Trophoblast cell (in vitro differentiated cells and primary cell): ENCODE results near the gene IPO13.

Experiments used
- DNase-seq, 2 donors: peaks; one replicate each; pipeline ENCODE4 v3.0.0-alpha.2; 2016
- H2AFZ ChIP-seq: 2 replicates; pipeline ENCODE4 v1.6.1; 2013; ENCODE audit warnings: low read length, moderate library complexity, mild to moderate bottlenecking; ENCODE audit not compliant: insufficient read depth, poor library complexity
- H2AK5ac ChIP-seq: 2 replicates; pipeline ENCODE4 v1.6.1; 2013; ENCODE audit warnings: mild to moderate bottlenecking, low read length
- H2BK120ac ChIP-seq: 2 replicates; pipeline ENCODE4 v1.6.1; 2013; ENCODE audit warnings: low read length, mild to moderate bottlenecking, moderate library complexity; ENCODE audit not compliant: insufficient read depth, poor library complexity
- H2BK12ac ChIP-seq: 2 replicates; pipeline ENCODE4 v1.6.1; 2013; ENCODE audit warnings: mild to moderate bottlenecking, low read length, moderate library complexity
- H2BK5ac ChIP-seq: 2 replicates; pipeline ENCODE4 v1.6.1; 2013; ENCODE audit warnings: low read length, low read depth, moderate library complexity, mild to moderate bottlenecking; ENCODE audit not compliant: poor library complexity
- H3K14ac ChIP-seq: 2 replicates; pipeline ENCODE4 v1.6.1; 2013; ENCODE audit warnings: mild to moderate bottlenecking, low read length
- H3K18ac ChIP-seq: 2 replicates; pipeline ENCODE4 v1.6.1; 2013; ENCODE audit warnings: mild to moderate bottlenecking, low read length
- H3K23ac ChIP-seq: 2 replicates; pipeline ENCODE4 v1.6.1; 2013; ENCODE audit warnings: low read length
- H3K27ac ChIP-seq: 2 replicates; pipeline ENCODE4 v1.5.1; 2013; ENCODE audit warnings: low read depth, mild to moderate bottlenecking, inconsistent platforms, low read length, moderate library complexity
- H3K27me3 ChIP-seq: 2 replicates; pipeline ENCODE4 v1.6.1; 2013; ENCODE audit warnings: inconsistent platforms, mild to moderate bottlenecking, low read length, moderate library complexity; ENCODE audit not compliant: insufficient read depth
- H3K36me3 ChIP-seq, 2 experiments: 1 replicate in 1 of 2; 2 replicates in 1 of 2; pipeline ENCODE4 v1.6.1; 2013; ENCODE audit warnings: low read length in 2 of 2, mild to moderate bottlenecking in 2 of 2, moderate library complexity in 1 of 2; ENCODE audit not compliant: insufficient read depth in 2 of 2, control insufficient read depth in 1 of 2
- H3K4ac ChIP-seq: 2 replicates; pipeline ENCODE4 v1.6.1; 2013; ENCODE audit warnings: low read depth, mild to moderate bottlenecking, low read length, moderate library complexity
- H3K4me1 ChIP-seq, 2 experiments: 1 replicate in 1 of 2; 2 replicates in 1 of 2; pipeline ENCODE4 v1.6.1; 2013; ENCODE audit warnings: low read length in 2 of 2, mild to moderate bottlenecking in 2 of 2, moderate library complexity in 1 of 2; ENCODE audit not compliant: insufficient read depth in 2 of 2, control insufficient read depth in 1 of 2
- H3K4me2 ChIP-seq: 2 replicates; pipeline ENCODE4 v1.6.1; 2013; ENCODE audit warnings: inconsistent platforms, mild to moderate bottlenecking, low read length, moderate library complexity
- H3K4me3 ChIP-seq: 2 replicates; pipeline ENCODE4 v1.5.1; 2013; ENCODE audit warnings: mild to moderate bottlenecking, low read depth, low read length, inconsistent platforms
- H3K79me1 ChIP-seq: one replicate; pipeline ENCODE4 v1.6.1; 2013; ENCODE audit warnings: low read length
- H3K79me2 ChIP-seq: 2 replicates; pipeline ENCODE4 v1.6.1; 2013; ENCODE audit warnings: low read length, mild to moderate bottlenecking; ENCODE audit not compliant: control insufficient read depth, insufficient read depth, poor library complexity
- H3K9ac ChIP-seq: 2 replicates; pipeline ENCODE4 v1.6.1; 2013; ENCODE audit warnings: mild to moderate bottlenecking, low read length
- H3K9me3 ChIP-seq: 2 replicates; pipeline ENCODE4 v1.6.1; 2013; ENCODE audit warnings: low read depth, mild to moderate bottlenecking, control low read depth, inconsistent platforms, low read length; ENCODE audit not compliant: insufficient read depth
- H4K12ac ChIP-seq: 2 replicates; pipeline ENCODE4 v1.6.1; 2013; ENCODE audit warnings: low read depth, mild to moderate bottlenecking, low read length, moderate library complexity
- H4K8ac ChIP-seq: 2 replicates; pipeline ENCODE4 v1.6.1; 2013; ENCODE audit warnings: low read depth, mild to moderate bottlenecking, low read length, moderate library complexity
- H4K91ac ChIP-seq: one replicate; pipeline ENCODE4 v1.6.1; 2013; ENCODE audit warnings: low read depth, mild to moderate bottlenecking, low read length, moderate library complexity
- WGBS: extraction: QIAGEN DNeasy Blood & Tissue Kit; methylation state at CpG from one replicate; pipeline ENCODE4 v1.1.7; 2013; ENCODE audit warnings: missing lambda C conversion rate; ENCODE audit not compliant: insufficient read length, insufficient coverage; ENCODE audit errors: extremely low coverage; 5-methylcytosine and 5-hydroxymethylcytosine counted together

Gene IPO13

DNA sequence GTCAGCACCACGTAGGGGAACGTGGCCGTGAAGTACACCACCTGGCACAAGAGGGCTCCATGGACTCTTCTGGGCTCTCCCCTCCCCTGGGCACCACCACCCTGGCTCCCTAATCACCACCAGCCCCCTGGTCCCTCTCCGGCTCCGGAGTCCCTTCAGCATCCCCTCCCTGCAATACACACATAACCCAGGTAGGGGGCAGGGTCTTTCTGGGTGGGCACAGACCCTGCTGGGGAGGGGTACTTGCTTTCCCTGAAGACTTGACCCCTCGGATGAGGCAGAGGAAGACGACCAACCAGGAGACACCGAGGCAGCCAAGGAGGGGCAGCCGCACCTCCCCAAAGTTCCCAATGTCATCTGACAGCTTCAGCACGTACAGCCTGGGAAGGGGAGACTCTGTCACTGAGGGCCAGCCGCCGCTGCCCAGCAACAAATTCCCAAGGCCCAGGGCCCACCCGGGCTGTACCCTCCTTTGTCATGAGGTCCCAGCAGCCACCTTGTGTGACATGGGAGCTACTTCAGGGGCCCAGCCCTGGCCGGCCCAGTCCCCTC lies 55.9 kb downstream of the IPO13 start:
- WGBS: no CpG with 5 or more reads among the region's 14 CpGs
- H3K79me2 ChIP-seq: no peaks in the 10 kb centered on the region
- no peak overlapping the region for H3K4me3 ChIP-seq
- H3K18ac ChIP-seq: no peak overlapping the region
- no peak overlapping the region for H4K91ac ChIP-seq
- no peak overlapping the region for H2AK5ac ChIP-seq
- no peak overlapping the region for H3K4me2 ChIP-seq
- no peaks in the 10 kb centered on the region for H3K4me1 ChIP-seq
- no peak overlapping the region for H3K4ac ChIP-seq
- no peak overlapping the region for H2AFZ ChIP-seq
- H3K23ac ChIP-seq: no peak overlapping the region
- H2BK120ac ChIP-seq: no peak overlapping the region
- H4K12ac ChIP-seq: no peak overlapping the region
- no peak overlapping the region for H4K8ac ChIP-seq
- H3K27ac ChIP-seq: no peak overlapping the region
- H3K9ac ChIP-seq: no peak overlapping the region
- H3K14ac ChIP-seq: no peak overlapping the region
- no peak overlapping the region for H2BK5ac ChIP-seq
- DNase-seq: no peak
- H3K27me3 ChIP-seq: no peaks in the 10 kb centered on the region
- no peak overlapping the region for H2BK12ac ChIP-seq
- H3K79me1 ChIP-seq: no peaks in the 10 kb centered on the region
- H3K36me3 ChIP-seq: no peaks in the 10 kb centered on the region
- no peaks in the 10 kb centered on the region for H3K9me3 ChIP-seq

DNA sequence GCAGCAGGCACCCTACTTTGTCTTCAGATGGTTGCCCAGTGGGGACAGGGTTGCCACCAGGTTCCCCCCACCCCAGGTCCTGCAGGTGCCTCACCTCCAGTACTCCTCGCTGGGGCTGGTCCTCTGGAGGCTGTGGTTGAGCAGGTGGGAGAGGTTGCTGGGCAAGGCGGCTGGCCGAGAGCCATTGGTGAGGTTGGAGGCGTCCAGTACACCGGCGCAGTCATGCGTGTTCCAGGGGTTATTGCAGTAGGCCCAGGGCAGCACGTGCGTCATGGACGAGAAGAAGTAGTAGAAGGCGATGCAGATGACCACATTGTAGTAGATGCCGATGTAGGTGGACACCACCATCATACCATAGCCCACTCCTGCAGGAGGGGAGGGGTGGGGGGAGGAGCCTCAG lies 61.5 kb downstream of the IPO13 start:
- no peak overlapping the region for H2BK120ac ChIP-seq
- no peak overlapping the region for H2AK5ac ChIP-seq
- H2AFZ ChIP-seq: no peak overlapping the region
- no CpG with 5 or more reads among the region's 12 CpGs for WGBS
- no peaks in the 10 kb centered on the region for H3K79me2 ChIP-seq
- no peak overlapping the region for H3K4me3 ChIP-seq
- H2BK5ac ChIP-seq: no peak overlapping the region
- H3K4me2 ChIP-seq: no peak overlapping the region
- no peak overlapping the region for H4K12ac ChIP-seq
- no peak overlapping the region for H4K8ac ChIP-seq
- no peaks in the 10 kb centered on the region for H3K79me1 ChIP-seq
- no peaks in the 10 kb centered on the region for H3K27me3 ChIP-seq
- no peak overlapping the region for H3K9ac ChIP-seq
- peaks cover 6 to 8% of the 10 kb centered on the region in 2 experiments for H3K4me1 ChIP-seq
- no peaks in the 10 kb centered on the region for H3K36me3 ChIP-seq
- H4K91ac ChIP-seq: no peak overlapping the region
- no peak overlapping the region for H2BK12ac ChIP-seq
- no peak overlapping the region for H3K14ac ChIP-seq
- no peak overlapping the region for H3K23ac ChIP-seq
- no peak for DNase-seq
- H3K27ac ChIP-seq: no peak overlapping the region
- no peaks in the 10 kb centered on the region for H3K9me3 ChIP-seq
- no peak overlapping the region for H3K18ac ChIP-seq
- no peak overlapping the region for H3K4ac ChIP-seq

DNA sequence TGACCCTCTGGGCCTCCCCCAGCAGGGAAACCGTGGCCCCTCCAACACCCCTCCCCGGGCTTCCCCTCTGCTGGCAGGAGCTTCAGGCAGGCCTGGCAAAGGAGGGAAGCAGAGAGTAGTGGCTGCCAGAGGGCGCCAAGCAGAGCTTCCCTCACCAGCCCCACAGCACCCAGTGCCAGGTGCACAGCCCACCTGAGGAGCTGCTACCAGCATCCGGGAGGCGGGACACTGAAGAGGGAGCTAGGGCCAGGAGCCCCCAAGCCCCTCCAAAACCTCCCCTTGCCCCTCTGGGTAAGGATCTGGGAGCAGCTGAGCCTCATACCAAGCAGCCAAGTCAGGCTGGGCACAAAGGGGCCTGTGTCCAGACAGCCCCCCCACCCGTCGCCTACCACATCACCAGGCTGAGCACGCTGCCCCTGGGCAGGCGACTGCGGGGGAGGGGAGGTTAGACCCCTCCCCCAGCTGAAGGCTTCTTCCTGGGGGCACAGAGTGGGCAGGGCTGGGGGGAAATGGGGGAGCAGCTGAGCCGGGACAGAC lies 64.3 kb downstream of the IPO13 start:
- Histone ChIP-seq H3K79me1 (no peaks in the 10 kb centered on the region), H2BK120ac (no peak overlapping the region), H3K4ac (no peak overlapping the region), H4K91ac (no peak overlapping the region), H3K4me1 (peaks cover 6 to 8% of the 10 kb centered on the region in 2 experiments), H3K23ac (no peak overlapping the region), H3K4me2 (no peak overlapping the region), H2AFZ (no peak overlapping the region), H3K9ac (no peak overlapping the region), H3K14ac (no peak overlapping the region), H3K4me3 (no peak overlapping the region), H4K12ac (no peak overlapping the region), H3K79me2 (no peaks in the 10 kb centered on the region), H3K27me3 (no peaks in the 10 kb centered on the region), H2AK5ac (no peak overlapping the region), H3K9me3 (peaks cover 3% of the 10 kb centered on the region), H3K36me3 (no peaks in the 10 kb centered on the region), H3K18ac (no peak overlapping the region), H3K27ac (no peak overlapping the region), H2BK5ac (no peak overlapping the region), H4K8ac (no peak overlapping the region), H2BK12ac (no peak overlapping the region)
- no CpG with 5 or more reads among the region's 11 CpGs for WGBS
- no peak for DNase-seq

DNA sequence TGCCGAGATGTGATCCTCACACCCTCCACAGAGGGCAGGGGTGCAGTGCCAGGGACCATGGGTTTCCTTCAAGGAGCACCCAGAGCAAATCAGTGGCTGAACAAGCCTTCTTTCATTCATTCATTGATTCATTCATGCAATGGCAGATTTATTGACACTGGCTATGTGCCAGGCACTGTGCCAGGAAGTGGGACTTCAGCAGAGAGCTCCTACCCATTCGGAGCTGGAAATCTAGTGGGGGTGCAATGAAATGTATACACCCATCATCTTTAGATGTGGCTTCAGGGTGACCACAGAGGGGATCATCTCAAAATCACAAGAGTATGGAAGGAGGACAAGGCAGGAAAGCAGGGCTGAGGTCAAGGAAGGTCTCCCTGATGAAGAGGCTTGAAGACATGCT lies 65.7 kb downstream of the IPO13 start:
- no peaks in the 10 kb centered on the region for H3K27me3 ChIP-seq
- no peak overlapping the region for H4K8ac ChIP-seq
- DNase-seq: no peak
- no peak overlapping the region for H2AFZ ChIP-seq
- no peak overlapping the region for H3K4me2 ChIP-seq
- no peaks in the 10 kb centered on the region for H3K36me3 ChIP-seq
- H3K4me3 ChIP-seq: no peak overlapping the region
- H4K91ac ChIP-seq: no peak overlapping the region
- no peak overlapping the region for H3K27ac ChIP-seq
- H3K79me1 ChIP-seq: no peaks in the 10 kb centered on the region
- H2BK5ac ChIP-seq: no peak overlapping the region
- H3K4ac ChIP-seq: no peak overlapping the region
- H3K23ac ChIP-seq: no peak overlapping the region
- peaks cover 3% of the 10 kb centered on the region for H3K9me3 ChIP-seq
- peaks cover 6 to 8% of the 10 kb centered on the region in 2 experiments for H3K4me1 ChIP-seq
- WGBS: no CpG with 5 or more reads among the region's 2 CpGs
- H2BK120ac ChIP-seq: no peak overlapping the region
- no peak overlapping the region for H4K12ac ChIP-seq
- H3K79me2 ChIP-seq: no peaks in the 10 kb centered on the region
- H2AK5ac ChIP-seq: no peak overlapping the region
- no peak overlapping the region for H2BK12ac ChIP-seq
- H3K14ac ChIP-seq: no peak overlapping the region
- H3K9ac ChIP-seq: no peak overlapping the region
- no peak overlapping the region for H3K18ac ChIP-seq
